PC-9 (cell line): Measurements from ENCODE around the gene SLIRP. TPM values are rescaled to one million over a fixed set of nuclear protein-coding genes. Genes with fewer than 3 reads are reported as not detected.
A peak's percentile ranks its signal among the peaks of the same experiment; 100 is the strongest.

Experiments
- BruUV-seq: library from RNA; stranded (reverse); fragments of 400-500 nt; replicated peaks from 2 replicates; lab custom pipeline; 2021; lab: Mats Ljungman, UMichigan
- CTCF ChIA-PET: fragments of 300-600 bp; sonication (Branson Sonifier 250); formaldehyde crosslinking; loops from one replicate; lab custom pipeline; 2022; ENCODE audit warnings: antibody characterized with exemption; lab: Charles Lee
- POLR2A ChIA-PET: fragments of 300-600 bp; sonication (Branson Sonifier 250); formaldehyde crosslinking; loops from one replicate; lab custom pipeline; 2022; ENCODE audit warnings: antibody characterized with exemption; ENCODE audit not compliant: unreplicated experiment; lab: Charles Lee
- DNase-seq, 2 experiments: peaks; one replicate each; pipeline versions ENCODE4 v3.0.0 to v3.0.0-alpha.2; 2015 to 2022; ENCODE audit warnings: mixed read lengths in 1 of 2
- H2AFZ ChIP-seq: fragments of 200-600 bp; sonication (generic); 2 replicates; pipeline ENCODE4 v1.8.1; 2017; ENCODE audit warnings: antibody characterized with exemption
- H3F3A ChIP-seq: fragments of 200-600 bp; sonication (generic); 2 replicates; pipeline ENCODE4 v1.8.1; 2017; ENCODE audit warnings: antibody characterized with exemption, mild to moderate bottlenecking, low read depth; ENCODE audit not compliant: insufficient read depth
- H3K27ac ChIP-seq: fragments of 200-600 bp; sonication (generic); 2 replicates; pipeline ENCODE4 v1.6.1; 2016; ENCODE audit warnings: mixed run types
- H3K27me3 ChIP-seq: fragments of 200-600 bp; sonication (generic); 2 replicates; pipeline ENCODE4 v1.6.1; 2016; ENCODE audit warnings: low read depth, mixed run types; ENCODE audit not compliant: insufficient read depth
- H3K36me3 ChIP-seq: fragments of 200-600 bp; sonication (generic); 2 replicates; pipeline ENCODE4 v1.6.1; 2016; ENCODE audit warnings: low read depth, mixed run types
- H3K4me1 ChIP-seq: fragments of 200-600 bp; sonication (generic); replicated peaks from 2 replicates; pipeline ENCODE4 v1.6.1; 2016; ENCODE audit warnings: mixed run types; ENCODE audit not compliant: insufficient read depth
- H3K4me2 ChIP-seq: fragments of 200-600 bp; sonication (generic); 2 replicates; pipeline ENCODE4 v1.6.1; 2017; ENCODE audit warnings: mixed run types
- H3K4me3 ChIP-seq: fragments of 200-600 bp; sonication (generic); 2 replicates; pipeline ENCODE4 v1.6.1; 2016; ENCODE audit warnings: mixed run types
- H3K79me2 ChIP-seq: fragments of 200-600 bp; sonication (generic); 2 replicates; pipeline ENCODE4 v1.6.1; 2017; ENCODE audit warnings: low read depth, mixed run types
- H3K9me2 ChIP-seq: fragments of 200-600 bp; sonication (generic); 2 replicates; pipeline ENCODE4 v1.8.1; 2017; ENCODE audit warnings: mild to moderate bottlenecking; ENCODE audit not compliant: insufficient read depth
- H3K9me3 ChIP-seq: fragments of 200-600 bp; sonication (generic); 2 replicates; pipeline ENCODE4 v1.8.1; 2016; ENCODE audit warnings: low read depth; ENCODE audit not compliant: insufficient read depth
- H4K20me1 ChIP-seq: fragments of 200-600 bp; sonication (generic); 2 replicates; pipeline ENCODE4 v1.8.1; 2017; ENCODE audit not compliant: insufficient read depth
- CTCF ChIP-seq: fragments of 200-600 bp; sonication (generic); conservative IDR thresholded peaks from 2 replicates; pipeline ENCODE4 v1.6.1; 2017; ENCODE audit warnings: mixed run types, antibody characterized with exemption, mild to moderate bottlenecking, moderate library complexity
- EZH2 ChIP-seq: fragments of 200-600 bp; sonication (generic); IDR thresholded peaks from 2 replicates; pipeline ENCODE4 v1.8.0; 2017; ENCODE audit warnings: antibody characterized with exemption, low read depth
- intact Hi-C: fragments of 100-400 bp; cut with micrococcal nuclease; formaldehyde crosslinking; loops from one replicate; pipeline ENCODE4 v1.10.0; 2022; ENCODE audit not compliant: unreplicated experiment
- total RNA-seq: library from RNA; stranded (reverse); gene quantifications from 2 replicates; pipeline ENCODE4 v1.2.3, GENCODE V29; 2021

SLIRP gene
- total RNA-seq, 1 experiment from 2014 or later = 375 TPM

- POLR2A ChIA-PET = no interaction called here
- H3K9me3 ChIP-seq = no peaks in the 10 kb centered on the region; the same call in 1 of the 2 replicates
- H3K27me3 ChIP-seq = no peaks in the 10 kb centered on the region
- H4K20me1 ChIP-seq = peaks cover 58% of the 10 kb centered on the region
- H3F3A ChIP-seq = peaks cover 92% of the 10 kb centered on the region
- intact Hi-C loops = no loop called here
- H3K27ac ChIP-seq = peak overlapping the region; percentile 13; the same call in 1 of the 2 replicates
- H3K79me2 ChIP-seq = 0 out of 2 replicates have a peak, but pooled peaks cover 16% of the 10 kb centered on the region
- BruUV-seq = TSS peak; percentile 46
- CTCF ChIA-PET = interaction anchor here (0.6 to 0.7 kb wide), 5 partner anchors 15 to 600 kb away, joined by 3 to 10 read pairs (median 6); no protein-coding TSS in a partner anchor
- DNase-seq = no peak
- no peak overlapping the region for H3K4me2 ChIP-seq
- no peak for TF ChIP-seq CTCF
- TF ChIP-seq EZH2 = no peak
- no peaks in the 10 kb centered on the region for H3K9me2 ChIP-seq
- no peak overlapping the region for H2AFZ ChIP-seq
- peaks cover 86% of the 10 kb centered on the region for H3K36me3 ChIP-seq
- H3K4me1 ChIP-seq = no peaks in the 10 kb centered on the region
- H3K4me3 ChIP-seq = no peak overlapping the region
Observed at GRCh38 chr14:77717608-77718305, 9.9 kb downstream of the SLIRP start.

GRCh38 chr14:77721437-77721836, 13.5 kb downstream of the SLIRP start:
- peaks cover 67% of the 10 kb centered on the region for H3F3A ChIP-seq
- no peak for DNase-seq
- peaks cover 84% of the 10 kb centered on the region for H3K36me3 ChIP-seq
- intact Hi-C loops = no loop called here
- H3K27ac ChIP-seq = no peak overlapping the region
- no peaks in the 10 kb centered on the region; the same call in 1 of the 2 replicates for H3K9me3 ChIP-seq
- peaks cover 34% of the 10 kb centered on the region for H4K20me1 ChIP-seq
- no peak overlapping the region for H3K4me3 ChIP-seq
- H3K9me2 ChIP-seq = no peaks in the 10 kb centered on the region
- no peaks in the 10 kb centered on the region for H3K4me1 ChIP-seq
- no peak overlapping the region for H2AFZ ChIP-seq
- no peaks in the 10 kb centered on the region for H3K79me2 ChIP-seq
- POLR2A ChIA-PET = no interaction called here
- no TSS peak for BruUV-seq
- H3K4me2 ChIP-seq = no peak overlapping the region
- no peak for TF ChIP-seq EZH2
- TF ChIP-seq CTCF = no peak
- no peaks in the 10 kb centered on the region for H3K27me3 ChIP-seq
- CTCF ChIA-PET = interaction anchor here (0.6 kb wide), 1 partner anchor 157 kb away, joined by 17 read pairs; no protein-coding TSS in a partner anchor

GRCh38 chr14:77722301-77722700, 14.4 kb downstream of the SLIRP start:
- Histone ChIP-seq H2AFZ (no peak overlapping the region), H3K4me3 (no peak overlapping the region), H4K20me1 (peaks cover 35% of the 10 kb centered on the region), H3F3A (peaks cover 58% of the 10 kb centered on the region), H3K4me2 (no peak overlapping the region), H3K27ac (no peak overlapping the region), H3K9me3 (no peaks in the 10 kb centered on the region; the same call in 1 of the 2 replicates), H3K36me3 (peaks cover 77% of the 10 kb centered on the region), H3K27me3 (no peaks in the 10 kb centered on the region), H3K4me1 (no peaks in the 10 kb centered on the region), H3K9me2 (no peaks in the 10 kb centered on the region), H3K79me2 (no peaks in the 10 kb centered on the region)
- CTCF ChIA-PET = interaction anchor here (0.5 kb wide), 1 partner anchor 255 kb away, joined by 3 read pairs; no protein-coding TSS in a partner anchor
- no peak for DNase-seq
- no TSS peak for BruUV-seq
- POLR2A ChIA-PET = interaction anchor here (0.6 kb wide), 1 partner anchor 241 kb away, joined by 7 read pairs; no protein-coding TSS in a partner anchor
- TF ChIP-seq CTCF (no peak), EZH2 (no peak)
- intact Hi-C loops = no loop called here
